Measurements from ENCODE around the gene TOPAZ1.

Gene TOPAZ1

DNA sequence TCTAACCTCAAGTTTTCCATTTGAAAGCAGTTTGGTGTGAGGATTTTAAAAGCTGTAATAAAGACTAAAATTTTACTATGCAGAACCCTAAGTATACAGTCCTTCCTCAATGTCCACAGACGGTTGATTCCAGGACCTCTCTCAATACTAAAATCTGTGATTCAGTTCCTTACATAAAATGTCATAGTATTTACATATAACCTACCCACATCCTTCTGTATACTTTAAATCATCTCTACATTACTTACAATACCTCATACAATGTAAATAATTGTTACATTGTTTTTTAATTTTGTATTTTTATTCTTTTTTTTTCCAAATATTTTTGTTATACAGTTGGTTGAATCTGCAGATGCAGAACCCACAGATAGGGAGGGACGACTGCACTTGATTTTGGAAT is 2.8 kb upstream of the TOPAZ1 start:
- in situ Hi-C loops (cut with MboI; ENCODE audit: low pct_unique_long_range_greater_than_20kb, low sequenced_read_pairs, unreplicated experiment): no loop called here
- TF ChIP-seq, protein P1, sequence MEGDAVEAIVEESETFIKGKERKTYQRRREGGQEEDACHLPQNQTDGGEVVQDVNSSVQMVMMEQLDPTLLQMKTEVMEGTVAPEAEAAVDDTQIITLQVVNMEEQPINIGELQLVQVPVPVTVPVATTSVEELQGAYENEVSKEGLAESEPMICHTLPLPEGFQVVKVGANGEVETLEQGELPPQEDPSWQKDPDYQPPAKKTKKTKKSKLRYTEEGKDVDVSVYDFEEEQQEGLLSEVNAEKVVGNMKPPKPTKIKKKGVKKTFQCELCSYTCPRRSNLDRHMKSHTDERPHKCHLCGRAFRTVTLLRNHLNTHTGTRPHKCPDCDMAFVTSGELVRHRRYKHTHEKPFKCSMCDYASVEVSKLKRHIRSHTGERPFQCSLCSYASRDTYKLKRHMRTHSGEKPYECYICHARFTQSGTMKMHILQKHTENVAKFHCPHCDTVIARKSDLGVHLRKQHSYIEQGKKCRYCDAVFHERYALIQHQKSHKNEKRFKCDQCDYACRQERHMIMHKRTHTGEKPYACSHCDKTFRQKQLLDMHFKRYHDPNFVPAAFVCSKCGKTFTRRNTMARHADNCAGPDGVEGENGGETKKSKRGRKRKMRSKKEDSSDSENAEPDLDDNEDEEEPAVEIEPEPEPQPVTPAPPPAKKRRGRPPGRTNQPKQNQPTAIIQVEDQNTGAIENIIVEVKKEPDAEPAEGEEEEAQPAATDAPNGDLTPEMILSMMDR (IDR thresholded peaks at IDR 0.05; ENCODE audit: extremely low read depth, insufficient read depth, missing control alignments): no peak
- no peak for DNase-seq (ENCODE audit: low spot score)

- DNase-seq (ENCODE audit: low spot score): no peak
- in situ Hi-C loops (cut with MboI; ENCODE audit: low pct_unique_long_range_greater_than_20kb, low sequenced_read_pairs, unreplicated experiment): no loop called here
Observed at GRCh38 chr3:44240061-44240460, 1.6 kb upstream of the TOPAZ1 start.

DNA sequence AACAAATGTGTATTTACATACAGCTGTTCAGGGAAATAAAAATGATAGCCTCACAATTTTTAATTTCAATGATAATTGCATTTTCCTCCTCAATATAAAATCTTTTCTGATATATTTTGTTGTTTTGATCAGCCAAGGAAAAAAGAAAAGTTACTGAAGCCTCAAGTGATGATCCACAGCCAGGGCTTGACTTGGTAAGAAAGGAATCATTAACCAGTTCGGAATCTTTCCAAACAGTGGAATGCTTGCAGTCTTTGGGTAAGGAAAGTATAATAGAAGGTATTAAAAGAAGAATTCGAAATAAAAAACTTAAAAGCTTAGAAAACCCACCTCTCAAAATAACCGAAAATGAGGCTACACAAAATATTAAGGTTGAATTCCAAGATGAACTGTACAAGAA is 1.0 kb downstream of the TOPAZ1 start:
- TF ChIP-seq, protein P1 (IDR thresholded peaks at IDR 0.05; ENCODE audit: extremely low read depth, insufficient read depth, missing control alignments): no peak

More at GRCh38 chr3:44240061-44240460, 1.6 kb upstream of the TOPAZ1 start:
- TF ChIP-seq, protein P1 (IDR thresholded peaks at IDR 0.05; ENCODE audit: extremely low read depth, insufficient read depth, missing control alignments): no peak

DNA sequence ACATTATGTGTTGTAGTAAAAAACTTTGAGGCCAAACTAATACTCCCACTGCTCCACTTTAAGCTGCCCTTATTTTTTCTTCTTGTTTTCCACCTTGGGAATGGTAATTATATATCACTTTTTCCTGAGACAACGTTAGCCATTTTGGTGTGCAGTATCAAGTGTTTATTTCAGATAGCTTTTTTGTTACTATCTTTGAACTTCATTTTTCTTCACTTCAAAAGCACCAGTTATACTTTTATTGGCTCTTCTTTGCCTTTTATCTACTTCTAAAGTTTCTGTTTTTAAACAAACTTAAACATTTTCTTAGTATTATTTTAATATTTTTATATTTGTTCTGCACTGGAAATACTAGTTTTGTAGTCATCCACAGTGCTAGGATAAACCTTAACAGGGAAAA is 6.5 kb downstream of the TOPAZ1 start:
- no peak for DNase-seq (ENCODE audit: low spot score)
- TF ChIP-seq, protein P1 (IDR thresholded peaks at IDR 0.05; ENCODE audit: extremely low read depth, insufficient read depth, missing control alignments): no peak
- in situ Hi-C loops (cut with MboI; ENCODE audit: low pct_unique_long_range_greater_than_20kb, low sequenced_read_pairs, unreplicated experiment): no loop called here

More for the DNA sequence above, 1.0 kb downstream of the TOPAZ1 start:
- in situ Hi-C loops (cut with MboI; ENCODE audit: low pct_unique_long_range_greater_than_20kb, low sequenced_read_pairs, unreplicated experiment): no loop called here
- no peak for DNase-seq (ENCODE audit: low spot score)

DNA sequence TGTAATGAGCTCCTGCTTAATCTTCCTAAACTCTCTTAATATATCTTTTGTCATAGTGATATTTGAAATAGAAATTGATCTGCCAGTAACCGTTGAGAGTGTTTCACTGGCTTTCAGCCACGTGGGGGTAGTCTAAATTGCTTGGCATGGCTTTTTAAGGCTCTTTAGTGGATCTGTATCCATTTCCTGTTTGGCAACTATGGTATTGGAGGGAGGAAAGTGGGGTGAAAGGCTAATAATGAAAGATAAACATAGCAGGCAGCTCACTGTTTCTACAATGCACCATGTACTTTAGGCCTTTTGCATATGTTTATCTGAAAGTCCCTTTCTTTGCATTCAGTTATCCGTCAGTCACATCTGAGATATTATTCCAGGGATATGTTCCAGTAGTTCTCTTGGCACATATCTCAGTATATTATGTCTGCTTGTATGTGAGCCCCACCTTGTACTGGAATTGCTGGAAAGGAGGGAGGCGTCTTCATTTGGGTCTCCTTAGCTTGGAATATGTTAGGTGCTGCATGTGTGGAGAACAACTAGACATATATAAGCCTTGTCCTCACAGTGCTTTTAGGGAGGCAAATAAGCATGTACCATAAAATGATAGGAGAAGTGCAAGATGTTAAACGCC is 10.8 kb downstream of the TOPAZ1 start:
- no peak for DNase-seq (ENCODE audit: low spot score)
- TF ChIP-seq, protein P1 (IDR thresholded peaks at IDR 0.05; ENCODE audit: extremely low read depth, insufficient read depth, missing control alignments): no peak
- in situ Hi-C loops (cut with MboI; ENCODE audit: low pct_unique_long_range_greater_than_20kb, low sequenced_read_pairs, unreplicated experiment): no loop called here

GRCh38 chr3:44259404-44259803 is 17.7 kb downstream of the TOPAZ1 start:
- TF ChIP-seq, protein P1 (IDR thresholded peaks at IDR 0.05; ENCODE audit: extremely low read depth, insufficient read depth, missing control alignments): no peak
- in situ Hi-C loops (cut with MboI; ENCODE audit: low pct_unique_long_range_greater_than_20kb, low sequenced_read_pairs, unreplicated experiment): no loop called here
- no peak for DNase-seq (ENCODE audit: low spot score)
